Measurements from ENCODE around the gene TCF12.

- TF ChIP-seq POLR2A (IDR thresholded peaks at IDR 0.05): no peak
- TF ChIP-seq, protein P1, sequence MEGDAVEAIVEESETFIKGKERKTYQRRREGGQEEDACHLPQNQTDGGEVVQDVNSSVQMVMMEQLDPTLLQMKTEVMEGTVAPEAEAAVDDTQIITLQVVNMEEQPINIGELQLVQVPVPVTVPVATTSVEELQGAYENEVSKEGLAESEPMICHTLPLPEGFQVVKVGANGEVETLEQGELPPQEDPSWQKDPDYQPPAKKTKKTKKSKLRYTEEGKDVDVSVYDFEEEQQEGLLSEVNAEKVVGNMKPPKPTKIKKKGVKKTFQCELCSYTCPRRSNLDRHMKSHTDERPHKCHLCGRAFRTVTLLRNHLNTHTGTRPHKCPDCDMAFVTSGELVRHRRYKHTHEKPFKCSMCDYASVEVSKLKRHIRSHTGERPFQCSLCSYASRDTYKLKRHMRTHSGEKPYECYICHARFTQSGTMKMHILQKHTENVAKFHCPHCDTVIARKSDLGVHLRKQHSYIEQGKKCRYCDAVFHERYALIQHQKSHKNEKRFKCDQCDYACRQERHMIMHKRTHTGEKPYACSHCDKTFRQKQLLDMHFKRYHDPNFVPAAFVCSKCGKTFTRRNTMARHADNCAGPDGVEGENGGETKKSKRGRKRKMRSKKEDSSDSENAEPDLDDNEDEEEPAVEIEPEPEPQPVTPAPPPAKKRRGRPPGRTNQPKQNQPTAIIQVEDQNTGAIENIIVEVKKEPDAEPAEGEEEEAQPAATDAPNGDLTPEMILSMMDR (IDR thresholded peaks at IDR 0.05): no peak
Observed at GRCh38 chr15:56913241-56913640, 5.2 kb upstream of the TCF12 start.
